ENCODE results near the gene SUFU. TPM values are rescaled to one million over a fixed set of nuclear protein-coding genes. Genes with fewer than 3 reads are reported as not detected.

Gene SUFU
- total and polyA plus RNA-seq, 2 of the 13 experiments (the other 11 are each of a cell fraction or from before 2014, with no cell fraction given): 2.9 to 5.5 TPM

- Histone ChIP-seq H3K9me3 (ENCODE audit: low read length) (no peaks in the 10 kb centered on the region), H3K27ac (ENCODE audit: extremely low read length, insufficient read depth, low read length) (peak overlapping the region; percentile 39), H2AFZ (ENCODE audit: low read length) (no peak overlapping the region), H4K20me1 (ENCODE audit: insufficient read depth, low read length) (peaks cover 26% of the 10 kb centered on the region; the same call in 1 of the 2 replicates), H3K4me1 (ENCODE audit: insufficient read depth, low read length) (peaks cover 53% of the 10 kb centered on the region), H3K27me3 (ENCODE audit: control insufficient read depth in 1 of 2, insufficient read depth in 2 of 2, low read length in 2 of 2) (no peaks in the 10 kb centered on the region), H3K36me3 (replicated peaks in 1 of 2; ENCODE audit: control insufficient read depth in 1 of 2, insufficient read depth in 2 of 2, low read length in 2 of 2) (peaks cover 26 to 37% of the 10 kb centered on the region in 2 experiments), H3K4me2 (ENCODE audit: low read depth, low read length) (peak overlapping the region; percentile 5; the same call in 1 of the 2 replicates), H3K4me3 (replicated peaks in 1 of 3; ENCODE audit: insufficient read depth in 1 of 3, low read depth in 2 of 3, low read length in 3 of 3) (no peak overlapping the region; a peak in 1 of 6 replicates), H3K79me2 (ENCODE audit: insufficient read depth, low read length) (peaks cover 3% of the 10 kb centered on the region), H3K9ac (ENCODE audit: insufficient read depth, low read depth, low read length) (no peak overlapping the region)
- ChIA-PET POLR2A (interaction anchor here (0.5 to 4.6 kb wide), 12 partner anchors 8 to 156 kb away, joined by 3 to 86 read pairs (median 7); partner anchors contain the start of genes ACTR1A and TRIM8), CTCF (ENCODE audit: low intra/inter-chr PET ratio, low total read pairs) (no interaction called here)
- in situ Hi-C loops (cut with HindIII; ENCODE audit: extremely low pct_ligation_motif_present, low pct_unique_long_range_greater_than_20kb): no loop called here
- TSS peak; percentile 24 for BruUV-seq (replicated peaks)
- FAIRE-seq: no peak
- ATAC-seq: no peak
- 31% methylated on average over 13 of the region's 13 CpGs for WGBS (ENCODE audit: low lambda C conversion rate)
- DNase-seq (ENCODE audit: low spot score): no peak
- intact Hi-C loops (cut with micrococcal nuclease; ENCODE audit: unreplicated experiment): no loop called here
- peak; percentile 52; the same call in 1 of the 2 replicates for TF ChIP-seq HMG20A (CRISPR knock-in tag; IDR thresholded peaks at IDR 0.05; ENCODE audit: borderline replicate concordance)
- TF ChIP-seq TSC22D2 (CRISPR knock-in tag; IDR thresholded peaks at IDR 0.05; ENCODE audit: borderline replicate concordance): no peak
- TF ChIP-seq, protein P1, sequence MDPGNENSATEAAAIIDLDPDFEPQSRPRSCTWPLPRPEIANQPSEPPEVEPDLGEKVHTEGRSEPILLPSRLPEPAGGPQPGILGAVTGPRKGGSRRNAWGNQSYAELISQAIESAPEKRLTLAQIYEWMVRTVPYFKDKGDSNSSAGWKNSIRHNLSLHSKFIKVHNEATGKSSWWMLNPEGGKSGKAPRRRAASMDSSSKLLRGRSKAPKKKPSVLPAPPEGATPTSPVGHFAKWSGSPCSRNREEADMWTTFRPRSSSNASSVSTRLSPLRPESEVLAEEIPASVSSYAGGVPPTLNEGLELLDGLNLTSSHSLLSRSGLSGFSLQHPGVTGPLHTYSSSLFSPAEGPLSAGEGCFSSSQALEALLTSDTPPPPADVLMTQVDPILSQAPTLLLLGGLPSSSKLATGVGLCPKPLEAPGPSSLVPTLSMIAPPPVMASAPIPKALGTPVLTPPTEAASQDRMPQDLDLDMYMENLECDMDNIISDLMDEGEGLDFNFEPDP (CRISPR knock-in tag; conservative IDR thresholded peaks at IDR 0.05): 0 out of 2 replicates have a peak, but pooled peaks have one; percentile 61
- TF ChIP-seq, protein P2, sequence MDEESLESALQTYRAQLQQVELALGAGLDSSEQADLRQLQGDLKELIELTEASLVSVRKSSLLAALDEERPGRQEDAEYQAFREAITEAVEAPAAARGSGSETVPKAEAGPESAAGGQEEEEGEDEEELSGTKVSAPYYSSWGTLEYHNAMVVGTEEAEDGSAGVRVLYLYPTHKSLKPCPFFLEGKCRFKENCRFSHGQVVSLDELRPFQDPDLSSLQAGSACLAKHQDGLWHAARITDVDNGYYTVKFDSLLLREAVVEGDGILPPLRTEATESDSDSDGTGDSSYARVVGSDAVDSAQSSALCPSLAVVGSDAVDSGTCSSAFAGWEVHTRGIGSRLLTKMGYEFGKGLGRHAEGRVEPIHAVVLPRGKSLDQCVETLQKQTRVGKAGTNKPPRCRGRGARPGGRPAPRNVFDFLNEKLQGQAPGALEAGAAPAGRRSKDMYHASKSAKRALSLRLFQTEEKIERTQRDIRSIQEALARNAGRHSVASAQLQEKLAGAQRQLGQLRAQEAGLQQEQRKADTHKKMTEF (CRISPR knock-in tag; IDR thresholded peaks at IDR 0.05): 0 out of 2 replicates have a peak, but pooled peaks have one; percentile 34
- TF ChIP-seq NFIC (IDR thresholded peaks at IDR 0.05; ENCODE audit: low read length): no peak
- TF ChIP-seq ARNT2 (CRISPR knock-in tag; IDR thresholded peaks at IDR 0.05; ENCODE audit: low read depth): peak; percentile 61; the same call in 1 of the 2 replicates
- TF ChIP-seq ZNF281 (CRISPR knock-in tag; IDR thresholded peaks at IDR 0.05; ENCODE audit: borderline replicate concordance): peak; percentile 37; the same call in 1 of the 2 replicates
- no peak for TF ChIP-seq SUZ12 (IDR thresholded peaks at IDR 0.05; ENCODE audit: low read depth, low read length)
- peak; percentile 30; the same call in 1 of the 2 replicates for TF ChIP-seq FOSL2 (CRISPR knock-in tag; IDR thresholded peaks at IDR 0.05)
- peak; percentile 72 for TF ChIP-seq ZKSCAN1 (IDR thresholded peaks at IDR 0.05; ENCODE audit: low read length)
- peak; percentile 62; the same call in 1 of the 2 replicates for TF ChIP-seq NCOA2 (CRISPR knock-in tag; IDR thresholded peaks at IDR 0.05)
- TF ChIP-seq, protein P3, sequence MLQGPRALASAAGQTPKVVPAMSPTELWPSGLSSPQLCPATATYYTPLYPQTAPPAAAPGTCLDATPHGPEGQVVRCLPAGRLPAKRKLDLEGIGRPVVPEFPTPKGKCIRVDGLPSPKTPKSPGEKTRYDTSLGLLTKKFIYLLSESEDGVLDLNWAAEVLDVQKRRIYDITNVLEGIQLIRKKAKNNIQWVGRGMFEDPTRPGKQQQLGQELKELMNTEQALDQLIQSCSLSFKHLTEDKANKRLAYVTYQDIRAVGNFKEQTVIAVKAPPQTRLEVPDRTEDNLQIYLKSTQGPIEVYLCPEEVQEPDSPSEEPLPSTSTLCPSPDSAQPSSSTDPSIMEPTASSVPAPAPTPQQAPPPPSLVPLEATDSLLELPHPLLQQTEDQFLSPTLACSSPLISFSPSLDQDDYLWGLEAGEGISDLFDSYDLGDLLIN (CRISPR knock-in tag; IDR thresholded peaks at IDR 0.05; ENCODE audit: borderline replicate concordance): no peak
- TF ChIP-seq, protein P4, sequence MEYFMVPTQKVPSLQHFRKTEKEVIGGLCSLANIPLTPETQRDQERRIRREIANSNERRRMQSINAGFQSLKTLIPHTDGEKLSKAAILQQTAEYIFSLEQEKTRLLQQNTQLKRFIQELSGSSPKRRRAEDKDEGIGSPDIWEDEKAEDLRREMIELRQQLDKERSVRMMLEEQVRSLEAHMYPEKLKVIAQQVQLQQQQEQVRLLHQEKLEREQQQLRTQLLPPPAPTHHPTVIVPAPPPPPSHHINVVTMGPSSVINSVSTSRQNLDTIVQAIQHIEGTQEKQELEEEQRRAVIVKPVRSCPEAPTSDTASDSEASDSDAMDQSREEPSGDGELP (IDR thresholded peaks at IDR 0.05; ENCODE audit: borderline replicate concordance, low read depth): peak; percentile 78; the same call in 1 of the 2 replicates
- TF ChIP-seq ZNF256 (CRISPR knock-in tag; conservative IDR thresholded peaks at IDR 0.05): no peak
- 0 out of 2 replicates have a peak, but pooled peaks have one; percentile 23 for TF ChIP-seq GFI1 (CRISPR knock-in tag; IDR thresholded peaks at IDR 0.05; ENCODE audit: borderline replicate concordance)
- TF ChIP-seq ZNF3 (CRISPR knock-in tag; IDR thresholded peaks at IDR 0.05): peak; percentile 76; the same call in 1 of the 2 replicates
Observed at GRCh38 chr10:102657984-102658724, 154.4 kb downstream of the SUFU start.

Measured in HepG2 (cell line).